ENCODE data around the gene GCAT. TPM values are rescaled to one million over a fixed set of nuclear protein-coding genes. Genes with fewer than 3 reads are reported as not detected.

Gene GCAT
- total and polyA plus RNA-seq, 9 of the 15 experiments (the other 6 are each of a cell fraction or from before 2014, with no cell fraction given), result 1.9 to 69.9 (median 26.4) TPM

DNA sequence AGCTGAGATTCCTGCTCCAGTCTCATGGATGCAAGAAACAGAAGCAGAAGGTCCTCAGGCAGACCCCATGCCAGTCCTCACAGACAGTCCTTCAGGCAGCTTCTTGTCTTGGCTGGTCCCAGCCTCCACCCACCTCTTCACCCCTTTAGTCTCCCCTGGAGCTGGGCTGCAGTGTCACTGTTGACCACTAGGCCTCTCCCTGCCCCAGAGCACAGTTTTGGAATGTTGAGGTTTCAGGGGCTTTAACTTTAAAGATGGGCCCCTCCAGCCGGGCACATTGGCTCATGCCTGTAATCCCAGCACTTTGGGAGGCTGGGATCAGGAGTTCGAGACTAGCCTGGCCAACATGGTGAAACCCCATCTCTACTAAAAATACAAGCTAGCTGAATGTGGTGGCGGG is 39.5 kb upstream of the GCAT start:
- ATAC-seq, result peak; percentile 83
- in situ Hi-C loops (cut with MboI) (no loop called here), intact Hi-C loops (cut with micrococcal nuclease) (no loop called here)
- H3K4me3 ChIP-seq, result no peak overlapping the region
- H4K20me1 ChIP-seq (replicated peaks; ENCODE audit: control insufficient read depth, insufficient read depth, low read length), result no peaks in the 10 kb centered on the region
- H3K36me3 ChIP-seq (ENCODE audit: control insufficient read depth, insufficient read depth, low read length), result no peaks in the 10 kb centered on the region
- H3K27ac ChIP-seq (ENCODE audit: extremely low read depth, low read depth, low read length), result no peak overlapping the region
- ChIA-PET POLR2A (interaction anchor here (0.6 to 1.3 kb wide), 3 partner anchors 11 to 316 kb away, joined by 3 to 4 read pairs (median 4); no protein-coding TSS in a partner anchor), CTCF (ENCODE audit: low intra/inter-chr PET ratio) (no interaction called here)
- H3K4me2 ChIP-seq (ENCODE audit: insufficient read depth, low read length), result no peak overlapping the region
- 47% methylated on average over 2 of the region's 3 CpGs for WGBS (ENCODE audit: insufficient coverage, low coverage, missing lambda C conversion rate)
- FAIRE-seq, result no peak
- DNase-seq (ENCODE audit: extremely low read depth in 1 of 4, low spot score in 3 of 4), result peak in 3 of 4 experiments; percentile 21 to 39 (median 33)
- no TSS peak for BruUV-seq (replicated peaks)
- H3K27me3 ChIP-seq (ENCODE audit: control insufficient read depth in 2 of 2, insufficient read depth in 2 of 2, low read length in 2 of 2), result no peaks in the 10 kb centered on the region
- TF ChIP-seq ZBTB8A (IDR thresholded peaks at IDR 0.05; ENCODE audit: partially characterized antibody) (no peak), CTCF (IDR thresholded peaks at IDR 0.05 in 2 of 3, conservative IDR thresholded peaks at IDR 0.05 in 1 of 3; ENCODE audit: insufficient read depth in 2 of 3, low read depth in 1 of 3, low read length in 3 of 3) (peak in 1 of 3 experiments; percentile 40; a peak in 2 of 6 replicates)
- no peaks in the 10 kb centered on the region for H3K9me3 ChIP-seq (replicated peaks; ENCODE audit: control insufficient read depth, insufficient read depth, low read depth, low read length)
- no peaks in the 10 kb centered on the region for H3K79me2 ChIP-seq (ENCODE audit: control insufficient read depth, insufficient read depth, low read length)
- no peak overlapping the region for H3K9ac ChIP-seq (ENCODE audit: insufficient read depth in 1 of 2, low read depth in 2 of 2, low read length in 2 of 2)
- H3K9me1 ChIP-seq (ENCODE audit: control insufficient read depth, insufficient read depth, low read length), result no peaks in the 10 kb centered on the region
- no peak overlapping the region for H2AFZ ChIP-seq (ENCODE audit: low read depth, low read length)
- H3K4me1 ChIP-seq (replicated peaks in 1 of 2; ENCODE audit: control insufficient read depth in 2 of 2, insufficient read depth in 2 of 2, low read length in 2 of 2), result peaks cover 0 to 13% of the 10 kb centered on the region in 2 experiments; a peak in 2 of 5 replicates

GRCh38 chr22:37769056-37769455 is 38.7 kb upstream of the GCAT start:
- no peaks in the 10 kb centered on the region for H3K36me3 ChIP-seq (ENCODE audit: control insufficient read depth, insufficient read depth, low read length)
- POLR2A ChIA-PET, result interaction anchor here (1.0 to 1.3 kb wide), 2 partner anchors 10 to 14 kb away, joined by 4 read pairs; no protein-coding TSS in a partner anchor
- in situ Hi-C loops (cut with MboI), result no loop called here

More at GRCh38 chr22:37769056-37769455, 38.7 kb upstream of the GCAT start:
- Histone ChIP-seq H3K27me3 (ENCODE audit: control insufficient read depth in 2 of 2, insufficient read depth in 2 of 2, low read length in 2 of 2) (no peaks in the 10 kb centered on the region), H3K4me3 (no peak overlapping the region), H3K79me2 (ENCODE audit: control insufficient read depth, insufficient read depth, low read length) (no peaks in the 10 kb centered on the region), H3K9ac (ENCODE audit: insufficient read depth in 1 of 2, low read depth in 2 of 2, low read length in 2 of 2) (0 out of 4 replicates have a peak overlapping the region, but pooled peaks of 1 of the 2 experiments have one; percentile 28), H3K27ac (ENCODE audit: extremely low read depth, low read depth, low read length) (no peak overlapping the region), H3K9me3 (replicated peaks; ENCODE audit: control insufficient read depth, insufficient read depth, low read depth, low read length) (no peaks in the 10 kb centered on the region), H2AFZ (ENCODE audit: low read depth, low read length) (no peak overlapping the region), H3K4me2 (ENCODE audit: insufficient read depth, low read length) (no peak overlapping the region), H3K4me1 (replicated peaks in 1 of 2; ENCODE audit: control insufficient read depth in 2 of 2, insufficient read depth in 2 of 2, low read length in 2 of 2) (peaks cover 0 to 10% of the 10 kb centered on the region in 2 experiments; a peak in 2 of 5 replicates), H4K20me1 (replicated peaks; ENCODE audit: control insufficient read depth, insufficient read depth, low read length) (no peaks in the 10 kb centered on the region), H3K9me1 (ENCODE audit: control insufficient read depth, insufficient read depth, low read length) (no peaks in the 10 kb centered on the region)
- WGBS (ENCODE audit: insufficient coverage, low coverage, missing lambda C conversion rate), result 89% methylated on average over 13 of the region's 24 CpGs
- CTCF ChIA-PET (ENCODE audit: low intra/inter-chr PET ratio), result no interaction called here
- no peak for ATAC-seq
- BruUV-seq (replicated peaks), result no TSS peak
- no peak for TF ChIP-seq ZNF407 (IDR thresholded peaks at IDR 0.05; ENCODE audit: low read depth)
- peak; percentile 23; the same call in 1 of the 2 replicates for TF ChIP-seq POLR2G (IDR thresholded peaks at IDR 0.05; ENCODE audit: low read depth, low read length)
- intact Hi-C loops (cut with micrococcal nuclease), result no loop called here
- FAIRE-seq, result no peak
- DNase-seq (ENCODE audit: extremely low read depth in 1 of 4, low spot score in 3 of 4), result no peak
